Activated CD8-positive, alpha-beta memory T cell treated with anti-CD3 and anti-CD28 coated beads for 1 hour (primary cell): ENCODE data around the gene HOXA11.

ENCODE experiments used
- DNase-seq, 2 donors: peaks; one replicate each; pipeline ENCODE4 v3.0.0-alpha.2; 2020; ENCODE audit warnings: low read depth in 1 of 2; ENCODE audit errors: extremely low read depth in 1 of 2

Gene HOXA11

GRCh38 chr7:27182285-27182841 is 2.7 kb downstream of the HOXA11 start:
- DNase-seq: no peak

GRCh38 chr7:27181795-27182275 is 3.2 kb downstream of the HOXA11 start:
- no peak for DNase-seq

- no peak for DNase-seq
These were observed 4.3 kb downstream of the HOXA11 start for GRCh38 chr7:27180431-27181420.

DNA sequence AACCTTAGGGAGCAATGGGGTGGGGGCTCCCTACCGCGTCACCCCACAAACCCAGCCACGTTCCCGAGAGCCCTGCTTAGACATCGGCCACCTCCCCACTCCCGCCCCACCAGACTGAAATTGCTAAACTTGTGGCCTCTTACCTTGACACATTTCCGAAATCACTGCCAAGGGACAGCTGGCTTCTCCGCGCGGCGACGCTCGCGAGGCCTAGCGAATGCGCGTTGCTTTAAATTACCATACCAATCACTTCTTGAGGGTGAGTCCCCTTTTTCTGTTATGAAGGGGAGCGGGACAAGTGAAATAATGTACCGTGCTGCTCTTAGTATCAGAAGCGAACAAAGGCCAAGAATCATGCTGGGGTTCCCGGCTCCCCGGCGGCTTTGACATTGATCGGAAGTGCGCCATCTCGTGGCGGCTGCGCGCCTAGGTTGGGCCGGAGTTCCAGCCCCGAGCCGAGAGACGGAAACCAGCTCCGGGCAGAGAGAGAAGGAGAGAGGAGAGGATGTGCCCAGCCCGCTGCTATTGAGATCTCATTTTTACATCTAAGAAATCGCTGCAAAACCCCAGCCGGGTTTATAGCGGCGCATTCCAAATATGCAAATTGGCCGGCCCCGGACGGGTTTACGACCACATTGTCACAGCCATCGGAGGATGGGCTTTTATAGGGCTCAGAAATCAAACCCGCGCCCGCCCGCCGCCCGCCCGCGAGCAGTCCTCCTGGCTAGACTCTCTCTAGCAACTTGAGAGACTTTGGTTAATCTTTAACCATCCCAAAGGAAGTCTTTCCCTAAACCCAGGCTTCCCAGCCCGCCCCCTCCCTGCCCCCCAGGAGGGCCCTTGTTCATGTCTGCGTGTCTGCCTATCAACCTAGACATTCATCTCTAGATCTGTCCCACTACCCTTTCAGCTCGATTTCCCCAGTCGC is 5.3 kb downstream of the HOXA11 start:
- DNase-seq: no peak

GRCh38 chr7:27179030-27179429 is 6.0 kb downstream of the HOXA11 start:
- DNase-seq: no peak

GRCh38 chr7:27178366-27178765 is 6.7 kb downstream of the HOXA11 start:
- no peak for DNase-seq

- DNase-seq: no peak
These were observed 7.2 kb downstream of the HOXA11 start for GRCh38 chr7:27177795-27178320.

- no peak for DNase-seq
These were observed 7.9 kb downstream of the HOXA11 start for GRCh38 chr7:27176962-27177794.

GRCh38 chr7:27176524-27176845 is 8.5 kb downstream of the HOXA11 start:
- no peak for DNase-seq

DNA sequence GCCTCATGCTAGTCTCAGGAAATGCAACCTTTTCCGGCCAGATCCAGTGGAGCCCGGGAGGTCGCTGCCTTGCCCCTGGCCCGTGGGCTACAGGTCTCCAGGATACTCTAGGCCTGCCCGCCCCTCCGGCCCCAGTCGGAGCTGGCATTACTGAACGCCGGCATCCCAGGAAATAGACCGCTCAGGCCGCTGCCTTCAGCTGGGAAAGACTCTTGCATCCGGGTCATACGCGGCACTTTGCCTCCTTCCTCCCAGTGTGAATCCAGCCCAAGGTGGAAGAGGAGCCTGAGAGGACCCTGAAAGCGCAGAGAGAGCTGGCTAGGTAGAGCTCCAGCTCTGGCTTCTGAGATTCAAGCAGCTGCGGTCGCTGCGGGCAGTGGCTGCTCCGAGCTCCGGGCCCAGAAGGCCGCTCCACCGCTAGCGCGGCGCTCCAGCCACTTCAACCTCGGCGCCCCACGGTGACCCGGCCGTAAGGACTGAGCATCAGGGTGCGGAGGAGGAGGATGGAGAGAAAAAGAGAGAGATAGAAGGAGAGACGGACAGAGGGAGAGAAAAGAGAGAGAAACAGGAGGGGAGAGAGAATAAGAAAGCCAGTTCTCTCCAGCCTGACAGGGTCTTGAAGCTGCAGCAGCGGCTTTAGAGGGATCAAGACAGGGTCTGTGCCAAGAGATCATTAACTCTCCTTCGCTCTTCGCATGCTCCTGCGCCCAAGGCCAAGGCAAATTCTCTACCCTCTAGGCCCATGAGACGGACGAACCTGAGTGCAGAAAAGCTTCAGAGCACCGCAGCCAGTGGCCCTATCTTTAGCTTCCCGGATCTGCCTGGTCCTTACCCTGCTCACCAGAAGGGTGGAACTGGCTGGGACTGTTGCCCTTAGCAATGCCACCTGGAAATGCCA is 9.2 kb downstream of the HOXA11 start:
- DNase-seq: no peak

DNA sequence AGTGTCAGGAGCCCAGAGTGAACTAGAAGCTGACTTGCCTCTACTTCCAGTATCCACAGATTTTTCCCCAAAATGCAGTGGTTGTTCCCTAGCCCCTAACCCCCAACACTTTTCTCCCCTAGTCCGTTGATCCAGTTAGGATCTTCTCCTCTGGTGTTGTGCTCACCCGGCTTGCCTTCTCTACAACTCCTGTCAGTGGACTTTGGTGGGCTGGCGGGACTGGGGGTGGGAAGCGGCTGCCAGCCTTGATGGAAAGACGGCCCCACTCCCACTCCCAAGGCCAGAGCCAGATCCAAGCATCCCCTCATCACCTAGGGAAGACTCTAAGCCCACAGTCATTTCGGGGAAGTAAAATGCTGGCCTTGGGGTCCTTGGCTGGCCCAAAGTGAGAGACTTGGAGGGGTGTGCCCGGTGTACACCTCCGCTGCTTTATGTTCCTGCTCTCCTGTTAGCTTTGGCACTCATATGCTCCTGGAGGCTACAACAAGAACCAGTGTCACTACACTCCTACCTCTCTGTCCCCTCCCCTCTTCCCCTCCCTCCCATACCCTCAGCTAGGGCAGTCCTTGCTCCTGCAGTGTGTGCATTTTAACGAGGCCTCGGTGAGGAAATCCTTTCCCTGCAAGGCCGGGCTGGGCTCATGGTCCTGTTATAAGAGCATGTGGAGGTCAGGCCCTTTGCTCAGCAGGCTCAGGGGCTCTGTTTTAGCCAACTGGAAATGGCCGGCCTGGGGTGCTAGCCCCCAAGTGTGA is 10.0 kb downstream of the HOXA11 start:
- no peak for DNase-seq

- DNase-seq: no peak
These were observed 10.8 kb downstream of the HOXA11 start, which contains the start of gene HOXA10 for GRCh38 chr7:27173956-27174873. HOXA10 (minus strand) TSS chr7:27174320; CDS start chr7:27174306, 14 bp downstream.

GRCh38 chr7:27173511-27173955 is 11.5 kb downstream of the HOXA11 start:
- no peak for DNase-seq

DNA sequence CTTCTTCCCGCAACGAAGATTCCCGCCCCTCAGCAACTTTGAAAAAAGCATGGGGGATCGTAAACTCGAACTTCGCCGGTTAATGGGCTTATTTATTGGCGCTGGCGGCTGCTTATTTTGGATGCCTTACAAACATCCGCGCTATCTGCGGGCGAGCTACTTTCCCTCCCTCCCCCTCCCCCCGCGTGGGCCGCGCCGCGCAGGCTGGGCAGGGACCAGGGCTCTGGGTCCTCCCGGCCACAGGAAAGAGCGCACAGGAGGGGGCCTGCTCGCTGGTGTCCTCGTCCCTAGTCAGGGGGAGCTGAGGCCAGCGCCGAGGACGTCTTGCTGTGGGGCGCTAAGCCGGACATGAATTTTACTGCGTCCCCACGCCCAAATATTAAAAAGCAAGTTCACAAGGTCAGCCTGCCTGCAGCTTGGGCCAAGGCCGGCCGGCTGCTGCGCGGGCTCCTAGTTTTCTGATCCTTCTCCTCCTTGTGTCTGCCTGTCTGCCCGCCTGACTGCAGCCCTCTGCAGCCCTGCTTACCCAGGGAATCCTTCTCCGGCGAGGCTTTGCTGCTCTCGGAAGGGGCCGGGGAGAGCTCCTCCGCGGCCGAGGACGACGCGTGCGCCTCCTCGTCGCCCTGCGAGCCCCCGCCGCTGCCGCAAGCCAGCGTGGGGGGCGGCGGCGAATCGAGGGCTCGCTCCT is 12.1 kb downstream of the HOXA11 start:
- DNase-seq: no peak

- DNase-seq: no peak
These were observed 12.7 kb downstream of the HOXA11 start for GRCh38 chr7:27172315-27172774.

DNA sequence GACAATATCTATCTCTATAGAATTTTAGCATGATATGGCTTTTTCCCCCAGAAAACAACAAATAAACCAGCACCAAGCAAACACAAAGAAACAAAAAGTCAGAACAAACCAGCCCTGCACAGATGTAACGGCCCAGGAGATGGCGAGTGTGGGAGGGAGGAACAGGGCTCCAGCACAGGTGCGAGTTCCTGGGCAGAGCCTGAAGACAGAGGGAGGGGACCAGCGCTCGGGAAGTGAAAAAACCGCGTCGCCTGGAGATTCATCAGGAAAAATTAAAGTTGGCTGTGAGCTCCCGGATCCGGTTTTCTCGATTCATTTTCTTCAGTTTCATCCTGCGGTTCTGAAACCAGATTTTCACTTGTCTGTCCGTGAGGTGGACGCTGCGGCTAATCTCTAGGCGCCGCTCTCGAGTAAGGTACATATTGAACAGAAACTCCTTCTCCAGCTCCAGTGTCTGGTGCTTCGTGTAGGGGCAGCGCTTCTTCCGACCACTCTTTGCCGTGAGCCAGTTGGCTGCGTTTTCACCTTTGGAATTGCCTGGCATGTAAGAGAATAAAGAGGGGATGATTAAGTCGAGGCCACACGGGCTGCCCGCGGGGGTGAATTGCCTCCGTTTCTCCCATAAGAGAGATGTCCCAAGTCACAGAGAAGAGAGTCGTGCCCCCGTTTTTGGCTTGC is 13.3 kb downstream of the HOXA11 start:
- no peak for DNase-seq
